Activated B cell treated with CpG ODN at 0.5 μM for 24 hours (primary cell): Measurements from ENCODE around the gene TMCC2. TPM values are rescaled to one million over a fixed set of nuclear protein-coding genes. Genes with fewer than 3 reads are reported as not detected.
A peak's percentile ranks its signal among the peaks of the same experiment; 100 is the strongest.

Experiments
- ATAC-seq: fragments of 200-7000 bp; cut with Tn5 transposase; one replicate; pipeline ENCODE4 v1.10.0; 2021; ENCODE audit warnings: low read depth, mild to moderate bottlenecking, moderate library complexity
- CTCF ChIA-PET: fragments of 350-600 bp; sonication (Branson Sonifier 250); formaldehyde crosslinking; loops from one replicate; lab custom pipeline; 2021; ENCODE audit warnings: antibody characterized with exemption; lab: Charles Lee
- POLR2A ChIA-PET: fragments of 350-600 bp; sonication (Branson Sonifier 250); formaldehyde crosslinking; loops from one replicate; lab custom pipeline; 2021; ENCODE audit warnings: antibody characterized with exemption; lab: Charles Lee
- DNase-seq: peaks from one replicate; pipeline ENCODE4 v3.0.0; 2022
- H3K27ac Mint-ChIP-seq: one replicate; pipeline ENCODE4 v1.8.0; 2020; ENCODE audit warnings: mixed read lengths
- H3K27me3 Mint-ChIP-seq: one replicate; pipeline ENCODE4 v1.8.0; 2021; ENCODE audit warnings: mixed read lengths
- H3K36me3 Mint-ChIP-seq: one replicate; pipeline ENCODE4 v1.8.0; 2021; ENCODE audit warnings: low read depth, mixed read lengths
- H3K4me1 Mint-ChIP-seq: one replicate; pipeline ENCODE4 v1.8.0; 2021; ENCODE audit warnings: mixed read lengths
- H3K4me3 Mint-ChIP-seq: one replicate; pipeline ENCODE4 v1.8.0; 2020; ENCODE audit warnings: mild to moderate bottlenecking, mixed read lengths
- H3K9me3 Mint-ChIP-seq: one replicate; pipeline ENCODE4 v1.8.0; 2020; ENCODE audit warnings: mixed read lengths
- CTCF ChIP-seq: fragments of 200-600 bp; IDR thresholded peaks from one replicate; pipeline ENCODE4 v1.8.0; 2022; ENCODE audit warnings: antibody characterized with exemption, mild to moderate bottlenecking
- intact Hi-C: fragments of 100-400 bp; cut with micrococcal nuclease; formaldehyde crosslinking; loops from one replicate; pipeline ENCODE4 v1.15.1; 2024
- total RNA-seq: library from RNA; stranded (reverse); gene quantifications from 2 replicates; pipeline ENCODE4 v1.2.3, GENCODE V29; 2022

TMCC2 gene
- total RNA-seq, 1 donor from 2014 or later, result 1.2 TPM

- Mint-ChIP-seq H3K27me3 (no peaks in the 10 kb centered on the region), H3K9me3 (no peaks in the 10 kb centered on the region), H3K4me1 (peaks cover 90% of the 10 kb centered on the region), H3K4me3 (peak overlapping the region; percentile 97), H3K27ac (peak overlapping the region; percentile 98), H3K36me3 (peaks cover 46% of the 10 kb centered on the region)
- intact Hi-C loops, result loop anchor here (10.0 kb wide), 4 partner anchors 193 to 1607 kb away; partner anchors contain the start of genes FCMR, MDM4, RBBP5 and RHEX
- ChIA-PET CTCF (interaction anchor here (0.7 to 11.2 kb wide), 5 partner anchors 8 to 42 kb away, joined by 3 to 139 read pairs (median 3); no protein-coding TSS in a partner anchor), POLR2A (interaction anchor here (1.0 to 24.9 kb wide), 2 partner anchors 30 to 90 kb away, joined by 4 to 1622 read pairs; partner anchors contain the start of gene TMCC2)
- ATAC-seq, result no peak
- no peak for DNase-seq
- no peak for TF ChIP-seq CTCF
Measured at GRCh38 chr1:205317311-205317917, 89.7 kb downstream of the TMCC2 start.

GRCh38 chr1:205318231-205318991, 90.7 kb downstream of the TMCC2 start:
- no peak for TF ChIP-seq CTCF
- intact Hi-C loops, result loop anchor here (10.0 kb wide), 4 partner anchors 194 to 1606 kb away; partner anchors contain the start of genes FCMR, MDM4, RBBP5 and RHEX
- POLR2A ChIA-PET, result interaction anchor here (1.2 to 24.9 kb wide), 2 partner anchors 8 to 31 kb away, joined by 7 to 1622 read pairs; no protein-coding TSS in a partner anchor
- Mint-ChIP-seq H3K36me3 (peaks cover 45% of the 10 kb centered on the region), H3K4me1 (peaks cover 83% of the 10 kb centered on the region), H3K27me3 (no peaks in the 10 kb centered on the region), H3K4me3 (peak overlapping the region; percentile 97), H3K27ac (peak overlapping the region; percentile 98), H3K9me3 (no peaks in the 10 kb centered on the region)
- DNase-seq, result no peak
- CTCF ChIA-PET, result interaction anchor here (1.0 to 11.2 kb wide), 3 partner anchors 15 to 43 kb away, joined by 3 to 139 read pairs (median 70); no protein-coding TSS in a partner anchor
- ATAC-seq, result no peak

- Mint-ChIP-seq H3K4me1 (peaks cover 83% of the 10 kb centered on the region), H3K27ac (peak overlapping the region; percentile 98), H3K9me3 (no peaks in the 10 kb centered on the region), H3K4me3 (peak overlapping the region; percentile 97), H3K27me3 (no peaks in the 10 kb centered on the region), H3K36me3 (peaks cover 40% of the 10 kb centered on the region)
- POLR2A ChIA-PET, result interaction anchor here (0.6 to 24.9 kb wide), 5 partner anchors 8 to 760 kb away, joined by 3 to 1622 read pairs (median 3); no protein-coding TSS in a partner anchor
- CTCF ChIA-PET, result interaction anchor here (0.8 to 11.2 kb wide), 4 partner anchors 17 to 166 kb away, joined by 3 to 139 read pairs (median 37); no protein-coding TSS in a partner anchor
- TF ChIP-seq CTCF, result no peak
- intact Hi-C loops, result loop anchor here (2.0 to 10.0 kb wide), 6 partner anchors 35 to 1605 kb away; partner anchors contain the start of genes FCMR, MDM4, RBBP5 and RHEX
- DNase-seq (no peak), ATAC-seq (no peak)
Measured at GRCh38 chr1:205319081-205320018, 91.6 kb downstream of the TMCC2 start.

- DNase-seq (peak; percentile 83), ATAC-seq (peak; percentile 86)
- peak within 1 kb of the TSS; percentile 97 for H3K4me3 Mint-ChIP-seq
- ChIA-PET CTCF (interaction anchor here (0.6 to 10.2 kb wide), 10 partner anchors 8 to 164 kb away, joined by 3 to 585 read pairs (median 4); no protein-coding TSS in a partner anchor), POLR2A (interaction anchor here (0.5 to 24.9 kb wide), 9 partner anchors 7 to 868 kb away, joined by 3 to 1622 read pairs (median 3); partner anchors contain the start of gene RAB29)
- TF ChIP-seq CTCF, result no peak
- H3K36me3 Mint-ChIP-seq, result peaks cover 38% of the 10 kb centered on the region
- H3K27ac Mint-ChIP-seq, result peak within 1 kb of the TSS; percentile 98
- H3K9me3 Mint-ChIP-seq, result no peaks in the 10 kb centered on the region
- peaks cover 2% of the 10 kb centered on the region for H3K27me3 Mint-ChIP-seq
- H3K4me1 Mint-ChIP-seq, result peaks cover 78% of the 10 kb centered on the region
- intact Hi-C loops, result loop anchor here (1.0 to 5.0 kb wide), 5 partner anchors 8 to 94 kb away; partner anchors contain the start of gene TMCC2
Measured at GRCh38 chr1:205321162-205321958, 93.6 kb downstream of the TMCC2 start, which contains the start of gene NUAK2. Gene NUAK2, minus strand, starts transcription at chr1:205321745. Its CDS starts 117 bp downstream, at chr1:205321628.
